Body of pancreas (tissue), 4 donors: Measurements from ENCODE around the gene GPR146. TPM values are rescaled to one million over a fixed set of nuclear protein-coding genes. Genes with fewer than 3 reads are reported as not detected.
A peak's percentile ranks its signal among the peaks of the same experiment; 100 is the strongest.

ENCODE experiments used
- ATAC-seq: fragments of 150-250 bp; one replicate; pipeline ENCODE4 v1.9.1; 2016
- DNase-seq, 4 donors: peaks; one replicate each; pipeline ENCODE4 v3.0.0-alpha.2; 2019
- H3K27ac ChIP-seq, 4 donors: fragments of 200-600 bp; sonication (generic); 1 replicate in 3 of 4; 2 replicates in 1 of 4; pipeline versions ENCODE4 v1.5.1 to v1.6.1; 2016 to 2019; ENCODE audit warnings: mild to moderate bottlenecking in 1 of 4, mixed read lengths in 1 of 4, moderate library complexity in 1 of 4
- H3K27me3 ChIP-seq, 2 donors: fragments of 200-600 bp; sonication (generic); one replicate each; pipeline ENCODE4 v1.6.0; 2016; ENCODE audit warnings: mild to moderate bottlenecking in 1 of 2
- H3K36me3 ChIP-seq, 2 donors: fragments of 200-600 bp; sonication (generic); replicated peaks in 1 of 2; 2 replicates each; pipeline ENCODE4 v1.5.1; 2016; ENCODE audit warnings: low read depth in 2 of 2; ENCODE audit not compliant: insufficient read depth in 1 of 2
- H3K4me1 ChIP-seq: fragments of 200-600 bp; sonication (generic); one replicate; pipeline ENCODE4 v1.6.0; 2016
- H3K4me3 ChIP-seq, 2 donors: fragments of 200-600 bp; sonication (generic); 1 replicate in 1 of 2; 2 replicates in 1 of 2; pipeline ENCODE4 v1.5.1; 2016 to 2019
- H3K9me3 ChIP-seq, 3 donors: fragments of 200-600 bp; sonication (generic); 1 replicate in 2 of 3; 2 replicates in 1 of 3; pipeline ENCODE4 v1.5.1; 2016
- CTCF ChIP-seq, 7 experiments: fragments of 450-650 bp in 4 of 7; fragments of 200-600 bp in 3 of 7; sonication (generic) in 3 of 7; IDR thresholded peaks; one replicate each; pipeline ENCODE4 v1.5.1; 2016 to 2019; ENCODE audit warnings: antibody characterized with exemption in 7 of 7
- POLR2A ChIP-seq, 3 donors: fragments of 450-650 bp; IDR thresholded peaks; one replicate each; pipeline ENCODE4 v1.6.1; 2016; ENCODE audit warnings: antibody characterized with exemption in 3 of 3, mild to moderate bottlenecking in 2 of 3
- WGBS, 2 donors: methylation state at CpG; one replicate each; pipeline ENCODE4 v1.1.5; 2017; 5-methylcytosine and 5-hydroxymethylcytosine counted together
- intact Hi-C: fragments of 100-400 bp; cut with DNase I; formaldehyde crosslinking; loops from one replicate; pipeline ENCODE4 v1.15.1; 2023
- total RNA-seq, 2 donors: library from RNA; depleted of rRNA; stranded (reverse); fragments of >200 nt; gene quantifications; one replicate each; pipeline ENCODE4 v1.1.0, GENCODE V29; 2016

Gene GPR146
- total RNA-seq, 2 donors from 2014 or later: 8.8 to 11.2 TPM

GRCh38 chr7:1049801-1050200 lies 5.5 kb downstream of the GPR146 start:
- Histone ChIP-seq H3K9me3 (no peaks in the 10 kb centered on the region), H3K27me3 (no peaks in the 10 kb centered on the region), H3K36me3 (no peaks in the 10 kb centered on the region), H3K27ac (no peak overlapping the region), H3K4me1 (peaks cover 31% of the 10 kb centered on the region), H3K4me3 (no peak overlapping the region)
- WGBS, 2 donors: 85 to 92% methylated on average over 2 to 8 of the region's 8 CpGs
- DNase-seq (no peak), ATAC-seq (no peak)
- intact Hi-C loops: no loop called here
- TF ChIP-seq POLR2A (IDR thresholded peaks at IDR 0.05): no peak
- no peak for TF ChIP-seq CTCF (IDR thresholded peaks at IDR 0.05)

- DNase-seq: no peak
- no peak overlapping the region for H3K4me3 ChIP-seq
- no peak for ATAC-seq
- H3K27ac ChIP-seq: no peak overlapping the region
- H3K36me3 ChIP-seq: no peaks in the 10 kb centered on the region
- no peaks in the 10 kb centered on the region for H3K27me3 ChIP-seq
- 86 to 92% methylated on average over 21 to 29 of the region's 30 CpGs for WGBS, 2 donors
- H3K9me3 ChIP-seq: no peaks in the 10 kb centered on the region
- TF ChIP-seq POLR2A (IDR thresholded peaks at IDR 0.05) (no peak), CTCF (IDR thresholded peaks at IDR 0.05) (no peak)
- H3K4me1 ChIP-seq: peaks cover 25% of the 10 kb centered on the region
- intact Hi-C loops: no loop called here
Observed at GRCh38 chr7:1050254-1050906, 6.0 kb downstream of the GPR146 start.

- no peaks in the 10 kb centered on the region for H3K9me3 ChIP-seq
- intact Hi-C loops: no loop called here
- no peak overlapping the region for H3K4me3 ChIP-seq
- no peaks in the 10 kb centered on the region for H3K27me3 ChIP-seq
- no peaks in the 10 kb centered on the region for H3K36me3 ChIP-seq
- peaks cover 18% of the 10 kb centered on the region for H3K4me1 ChIP-seq
- 82 to 86% methylated on average over 17 to 19 of the region's 22 CpGs for WGBS, 2 donors
- TF ChIP-seq POLR2A (IDR thresholded peaks at IDR 0.05): no peak
- TF ChIP-seq CTCF (IDR thresholded peaks at IDR 0.05): no peak
- DNase-seq (no peak), ATAC-seq (no peak)
- peak overlapping the region in 2 of 4 donors; percentile 12 to 55 for H3K27ac ChIP-seq
Observed at GRCh38 chr7:1050956-1051690, 6.8 kb downstream of the GPR146 start.

- Histone ChIP-seq H3K9me3 (no peaks in the 10 kb centered on the region), H3K4me1 (peaks cover 7% of the 10 kb centered on the region), H3K27ac (peak overlapping the region in 3 of 4 donors; percentile 1 to 60 (median 55)), H3K4me3 (no peak overlapping the region), H3K27me3 (no peaks in the 10 kb centered on the region), H3K36me3 (no peaks in the 10 kb centered on the region)
- 69 to 73% methylated on average over 11 to 20 of the region's 20 CpGs for WGBS, 2 donors
- no peak for ATAC-seq
- TF ChIP-seq POLR2A (IDR thresholded peaks at IDR 0.05) (no peak), CTCF (IDR thresholded peaks at IDR 0.05) (no peak)
- intact Hi-C loops: no loop called here
- no peak for DNase-seq
Observed at GRCh38 chr7:1052031-1052818, 7.9 kb downstream of the GPR146 start.
